ENCODE results near the gene NOTCH3.

GRCh38 chr19:15109768-15110417 lies 90.9 kb downstream of the NOTCH3 start:
- TF ChIP-seq CTCF (conservative IDR thresholded peaks at IDR 0.05; ENCODE audit: low read depth, low read length) (no peak), EZH2 (IDR thresholded peaks at IDR 0.05; ENCODE audit: low read length, unreplicated experiment) (no peak)

Data from PC-3 (cell line).